ENCODE results near the gene ROBO3.

DNA sequence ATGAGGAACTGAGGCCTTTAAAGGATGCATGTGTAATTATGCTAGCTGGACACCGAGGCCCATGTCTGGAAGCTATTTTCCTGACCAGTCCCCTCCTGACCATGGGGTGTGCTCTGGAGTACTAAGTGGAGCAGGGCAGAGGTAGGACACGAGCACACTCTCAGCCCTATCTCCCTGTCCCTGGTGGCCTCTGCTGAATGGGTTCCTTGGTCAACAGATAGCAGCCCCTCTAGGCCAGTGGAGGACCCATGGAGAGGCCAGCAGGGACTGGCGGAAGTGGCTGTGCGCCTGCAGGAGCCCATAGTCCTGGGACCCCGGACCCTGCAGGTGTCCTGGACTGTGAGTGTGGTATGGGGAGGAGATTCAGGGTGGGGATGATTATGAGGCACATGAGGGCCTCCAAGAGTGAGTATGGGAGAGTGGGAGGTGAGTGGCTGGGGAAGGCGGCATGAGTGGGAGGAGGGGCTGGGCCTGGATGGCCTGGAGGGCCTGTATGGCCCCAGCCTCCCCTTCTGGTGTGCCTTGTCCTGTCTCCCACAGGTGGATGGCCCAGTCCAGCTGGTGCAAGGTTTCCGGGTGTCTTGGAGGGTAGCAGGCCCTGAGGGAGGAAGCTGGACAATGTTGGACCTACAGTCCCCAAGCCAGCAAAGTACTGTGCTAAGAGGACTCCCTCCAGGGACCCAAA, 9.5 kb downstream of the ROBO3 start:
- TF ChIP-seq, protein P1, sequence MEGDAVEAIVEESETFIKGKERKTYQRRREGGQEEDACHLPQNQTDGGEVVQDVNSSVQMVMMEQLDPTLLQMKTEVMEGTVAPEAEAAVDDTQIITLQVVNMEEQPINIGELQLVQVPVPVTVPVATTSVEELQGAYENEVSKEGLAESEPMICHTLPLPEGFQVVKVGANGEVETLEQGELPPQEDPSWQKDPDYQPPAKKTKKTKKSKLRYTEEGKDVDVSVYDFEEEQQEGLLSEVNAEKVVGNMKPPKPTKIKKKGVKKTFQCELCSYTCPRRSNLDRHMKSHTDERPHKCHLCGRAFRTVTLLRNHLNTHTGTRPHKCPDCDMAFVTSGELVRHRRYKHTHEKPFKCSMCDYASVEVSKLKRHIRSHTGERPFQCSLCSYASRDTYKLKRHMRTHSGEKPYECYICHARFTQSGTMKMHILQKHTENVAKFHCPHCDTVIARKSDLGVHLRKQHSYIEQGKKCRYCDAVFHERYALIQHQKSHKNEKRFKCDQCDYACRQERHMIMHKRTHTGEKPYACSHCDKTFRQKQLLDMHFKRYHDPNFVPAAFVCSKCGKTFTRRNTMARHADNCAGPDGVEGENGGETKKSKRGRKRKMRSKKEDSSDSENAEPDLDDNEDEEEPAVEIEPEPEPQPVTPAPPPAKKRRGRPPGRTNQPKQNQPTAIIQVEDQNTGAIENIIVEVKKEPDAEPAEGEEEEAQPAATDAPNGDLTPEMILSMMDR (IDR thresholded peaks at IDR 0.05) = no peak
- no peak for TF ChIP-seq POLR2A (IDR thresholded peaks at IDR 0.05)

Data from body of pancreas (tissue), 4 donors.